EL (cell line): ENCODE results near the gene SLC17A9.
"Not testable (repeated sequence)": the region's sequence is repeated elsewhere in the genome, so short reads cannot be mapped to it uniquely, and the experiment has no call there.

Experiments
- DNase-seq: peaks from one replicate; pipeline ENCODE4 v3.0.0-alpha.2; 2016

SLC17A9 gene

DNA sequence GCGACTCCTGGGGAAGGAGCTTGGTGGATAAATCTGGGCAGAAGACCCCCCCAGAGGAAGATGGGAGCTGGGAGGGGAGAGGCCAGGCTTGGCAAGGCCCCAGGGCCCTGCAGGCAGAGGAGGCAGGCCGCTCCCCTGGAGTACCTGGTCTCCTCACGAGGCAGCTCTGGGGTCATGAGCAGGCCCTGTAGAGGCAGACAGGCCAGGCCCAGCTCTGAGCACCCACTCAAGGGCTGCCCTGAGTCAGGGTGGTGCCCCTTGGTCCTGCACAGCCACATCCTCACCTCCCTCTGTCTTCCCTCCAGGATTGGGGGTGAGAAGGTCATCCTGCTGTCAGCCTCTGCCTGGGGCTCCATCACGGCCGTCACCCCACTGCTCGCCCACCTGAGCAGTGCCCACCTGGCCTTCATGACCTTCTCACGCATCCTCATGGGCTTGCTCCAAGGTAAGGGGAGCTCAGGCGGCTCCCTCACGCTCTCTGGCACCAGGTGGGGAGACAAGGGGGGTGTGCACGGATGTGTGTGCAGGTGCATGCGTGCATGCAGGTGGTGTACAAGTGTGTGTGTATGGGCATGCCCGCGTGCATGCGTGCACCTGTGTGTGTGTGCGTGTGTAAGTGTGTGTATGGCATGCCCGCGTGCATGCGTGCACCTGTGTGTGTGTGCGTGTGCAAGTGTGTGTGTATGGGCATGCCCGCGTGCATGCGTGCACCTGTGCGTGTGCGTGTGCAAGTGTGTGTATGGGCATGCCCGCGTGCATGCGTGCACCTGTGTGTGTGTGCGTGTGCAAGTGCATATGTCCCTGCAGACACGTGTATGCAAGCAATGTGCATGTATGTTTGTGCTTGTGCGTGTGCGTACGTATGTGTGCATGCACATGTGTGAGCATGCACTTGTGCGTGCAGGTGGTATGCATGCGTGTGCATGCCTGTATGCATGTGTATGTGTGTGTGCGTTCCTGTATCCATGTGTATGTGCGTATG, 4.9 kb downstream of the SLC17A9 start:
- no peak for DNase-seq

DNA sequence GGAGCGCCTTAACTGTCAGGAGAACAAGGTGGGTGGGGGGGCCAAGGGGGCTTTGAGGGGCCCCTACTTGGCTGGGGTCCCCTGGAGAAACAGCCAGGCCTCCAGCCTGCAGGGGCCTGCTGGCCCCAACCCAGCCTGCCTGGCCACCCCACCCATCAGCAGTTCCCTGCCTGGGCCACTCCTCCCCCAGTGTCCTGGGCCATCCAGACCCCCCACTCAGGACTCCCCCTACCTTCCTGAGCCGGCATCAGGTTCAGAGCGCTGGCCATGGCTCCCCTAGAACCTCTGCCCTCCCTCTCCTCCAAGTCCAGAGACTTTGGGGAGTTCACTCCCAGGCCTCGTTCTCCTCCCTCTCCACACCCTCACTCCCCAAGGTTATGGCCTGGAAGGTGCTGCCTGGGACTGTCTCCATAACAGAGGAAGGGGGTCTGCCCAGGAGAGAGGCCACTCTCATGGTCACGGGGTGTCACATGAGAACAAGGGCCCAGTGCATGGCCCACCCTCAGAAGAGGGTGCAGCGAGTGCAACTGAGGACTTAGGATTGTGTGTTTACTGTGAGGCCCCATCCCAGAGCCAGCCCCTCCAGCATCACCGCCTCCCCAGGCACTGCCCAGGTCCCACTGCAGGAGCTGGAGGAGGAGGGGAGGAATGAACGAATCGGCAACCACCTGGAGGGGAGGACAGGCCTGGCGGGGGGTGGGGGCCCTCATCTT, 6.0 kb downstream of the SLC17A9 start:
- DNase-seq, result no peak

GRCh38 chr20:62959101-62959971, 6.8 kb downstream of the SLC17A9 start:
- no peak for DNase-seq

GRCh38 chr20:62959998-62960436, 7.5 kb downstream of the SLC17A9 start:
- no peak for DNase-seq

DNA sequence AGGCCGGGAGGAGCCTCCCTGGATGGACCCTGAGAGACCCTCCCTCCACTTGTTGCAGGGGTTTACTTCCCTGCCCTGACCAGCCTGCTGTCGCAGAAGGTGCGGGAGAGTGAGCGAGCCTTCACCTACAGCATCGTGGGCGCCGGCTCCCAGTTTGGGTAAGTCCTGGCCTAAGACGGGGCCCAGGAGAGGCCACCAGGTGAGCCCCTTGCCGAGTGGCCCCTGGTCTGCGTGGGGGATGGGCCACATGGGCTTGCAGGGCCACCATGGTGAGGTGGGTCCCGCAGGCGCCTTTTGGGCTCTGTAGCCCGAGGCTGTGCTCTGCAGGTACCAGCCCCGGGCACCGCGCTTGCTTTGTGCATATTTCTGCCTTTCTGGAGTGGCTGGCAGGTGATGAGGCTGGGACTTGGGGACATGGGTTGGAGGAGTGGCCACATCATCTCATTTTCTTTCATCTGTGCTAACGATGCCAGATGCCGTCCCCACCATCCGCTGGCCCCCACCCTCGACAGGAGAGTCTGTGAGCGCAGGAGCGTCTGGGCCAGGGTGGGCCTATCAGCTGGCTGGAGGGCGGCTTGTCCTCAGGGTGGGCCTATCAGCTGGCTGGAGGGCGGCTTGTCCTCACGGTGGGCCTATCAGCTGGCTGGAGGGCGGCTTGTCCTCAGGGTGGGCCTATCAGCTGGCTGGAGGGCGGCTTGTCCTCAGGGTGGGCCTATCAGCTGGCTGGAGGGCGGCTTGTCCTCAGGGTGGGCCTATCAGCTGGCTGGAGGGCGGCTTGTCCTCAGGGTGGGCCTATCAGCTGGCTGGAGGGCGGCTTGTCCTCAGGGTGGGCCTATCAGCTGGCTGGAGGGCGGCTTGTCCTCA, 8.2 kb downstream of the SLC17A9 start:
- not testable (repeated sequence) for DNase-seq

DNA sequence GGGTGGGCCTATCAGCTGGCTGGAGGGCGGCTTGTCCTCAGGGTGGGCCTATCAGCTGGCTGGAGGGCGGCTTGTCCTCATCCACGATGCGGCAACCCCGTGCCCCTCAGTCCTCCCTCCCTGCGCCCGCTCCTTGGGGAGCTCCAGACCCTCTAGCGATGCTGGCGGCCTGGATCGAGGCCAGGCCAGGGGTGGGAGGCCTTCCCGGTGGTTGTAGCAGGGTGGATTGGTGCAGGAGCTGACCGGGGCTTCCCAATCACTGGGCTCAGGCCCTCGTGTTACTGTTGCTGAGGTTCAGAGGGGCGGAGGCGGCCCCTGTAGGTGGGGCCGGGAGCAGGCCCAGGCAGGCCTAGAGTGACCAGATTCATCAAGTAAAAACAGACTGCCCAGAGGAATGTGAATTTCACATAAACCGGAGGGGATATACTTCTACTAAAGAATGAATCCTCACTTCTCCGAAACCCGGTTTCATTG, 8.8 kb downstream of the SLC17A9 start:
- DNase-seq, result no peak

- DNase-seq, result no peak
Measured at GRCh38 chr20:62961799-62962198, 9.3 kb downstream of the SLC17A9 start.

DNA sequence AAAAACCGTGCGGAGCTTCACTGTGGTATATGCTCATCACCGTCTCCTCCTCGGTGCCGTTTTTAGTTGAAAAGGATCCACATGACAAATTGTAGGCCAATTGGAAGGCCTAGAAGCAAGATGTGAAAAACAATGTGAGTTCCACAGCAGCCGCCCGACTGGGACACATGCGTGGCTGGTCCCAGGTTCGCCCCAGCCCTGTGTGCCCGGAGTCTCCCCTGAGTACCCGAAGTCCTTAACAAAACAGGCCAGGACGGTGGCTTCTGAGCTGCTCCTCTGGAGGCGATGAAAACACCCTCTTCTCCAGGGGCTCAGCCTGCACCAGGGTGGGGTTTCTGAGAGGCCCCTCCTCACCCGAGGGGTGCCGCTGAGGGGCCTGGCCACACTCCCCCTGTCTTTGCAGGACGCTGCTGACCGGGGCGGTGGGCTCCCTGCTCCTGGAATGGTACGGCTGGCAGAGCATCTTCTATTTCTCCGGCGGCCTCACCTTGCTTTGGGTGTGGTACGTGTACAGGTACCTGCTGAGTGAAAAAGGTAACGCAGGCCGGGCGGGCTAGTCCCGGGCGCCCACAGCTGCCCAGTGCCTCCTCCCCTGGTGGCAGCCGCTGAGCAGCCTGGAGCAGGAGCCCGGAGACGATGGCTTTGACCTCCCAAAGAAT, 9.8 kb downstream of the SLC17A9 start:
- DNase-seq, result no peak

DNA sequence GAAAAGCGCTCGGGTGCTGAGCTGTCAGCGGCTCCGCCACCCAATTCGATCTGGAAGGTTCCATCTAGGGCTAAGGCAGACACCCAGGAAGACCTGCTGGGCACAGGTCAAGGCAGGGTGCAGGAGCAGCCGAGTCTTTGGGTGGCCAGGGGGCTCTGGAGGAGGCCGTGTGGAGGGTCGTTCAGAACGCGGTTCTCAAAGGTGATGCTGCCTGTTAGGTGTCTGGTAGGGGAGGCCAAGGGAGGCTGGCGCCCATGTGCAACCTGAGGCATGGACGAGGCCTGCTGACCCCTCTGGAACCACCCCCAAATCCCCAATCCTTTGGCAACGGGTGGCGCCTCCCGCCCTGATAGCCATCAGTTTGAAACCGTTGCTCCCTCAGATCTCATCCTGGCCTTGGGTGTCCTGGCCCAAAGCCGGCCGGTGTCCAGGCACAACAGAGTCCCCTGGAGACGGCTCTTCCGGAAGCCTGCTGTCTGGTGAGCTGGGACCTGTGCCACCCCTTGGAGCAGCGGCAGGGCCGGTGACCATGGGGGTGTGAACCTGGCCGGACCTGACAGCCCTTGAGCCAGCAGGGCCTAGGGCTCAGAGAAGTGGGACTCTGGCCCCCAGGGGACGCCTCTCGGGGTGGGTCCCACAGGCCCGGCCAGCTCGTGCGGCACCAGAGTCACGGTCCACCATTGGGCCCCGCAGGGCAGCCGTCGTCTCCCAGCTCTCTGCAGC, 10.5 kb downstream of the SLC17A9 start:
- DNase-seq, result no peak

GRCh38 chr20:62963614-62964397, 11.3 kb downstream of the SLC17A9 start:
- no peak for DNase-seq

GRCh38 chr20:62964700-62965099, 12.2 kb downstream of the SLC17A9 start:
- DNase-seq, result no peak

GRCh38 chr20:62965363-62965771, 12.9 kb downstream of the SLC17A9 start:
- DNase-seq, result no peak

DNA sequence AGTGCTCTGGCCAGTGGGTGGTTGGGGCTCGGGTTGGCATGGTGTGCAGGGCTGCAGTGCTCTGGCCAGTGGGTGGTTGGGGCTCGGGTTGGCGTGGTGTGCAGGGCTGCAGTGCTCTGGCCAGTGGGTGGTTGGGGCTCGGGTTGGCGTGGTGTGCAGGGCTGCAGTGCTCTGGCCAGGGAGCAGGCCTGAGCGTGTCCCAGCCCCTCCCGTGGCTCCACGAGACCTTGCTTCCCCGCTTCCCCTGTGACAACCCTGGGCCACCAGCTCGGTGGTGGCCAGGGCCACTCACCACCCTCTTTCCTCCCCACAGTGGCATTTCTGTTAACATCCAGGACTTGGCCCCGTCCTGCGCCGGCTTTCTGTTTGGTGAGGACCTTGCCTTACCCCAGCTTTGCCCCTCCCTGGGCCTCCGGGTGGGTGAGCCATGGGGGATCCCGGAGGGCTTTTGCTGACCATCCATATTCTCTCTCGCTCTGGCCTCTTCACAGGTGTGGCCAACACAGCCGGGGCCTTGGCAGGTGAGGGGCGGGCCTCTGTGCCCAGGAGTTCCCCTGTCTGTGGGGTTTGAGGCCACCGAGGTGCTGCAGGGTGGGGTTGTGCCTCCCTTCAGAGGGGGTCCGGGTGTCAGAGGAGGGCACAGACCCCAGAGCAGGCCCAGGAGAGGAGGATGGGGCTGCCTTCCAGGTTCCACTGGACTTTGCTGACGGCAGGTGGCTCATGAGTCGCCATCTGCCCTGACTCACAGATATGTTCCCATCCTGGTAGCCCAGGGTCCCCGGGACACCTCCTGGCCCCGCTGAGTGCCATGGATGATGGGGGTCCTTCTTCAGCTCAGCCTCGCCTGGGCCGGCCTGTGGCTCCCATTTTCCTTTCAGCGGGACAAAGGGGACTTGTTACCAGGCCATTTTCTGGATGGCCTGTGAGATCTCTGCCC, 14.0 kb downstream of the SLC17A9 start:
- DNase-seq, result no peak

DNA sequence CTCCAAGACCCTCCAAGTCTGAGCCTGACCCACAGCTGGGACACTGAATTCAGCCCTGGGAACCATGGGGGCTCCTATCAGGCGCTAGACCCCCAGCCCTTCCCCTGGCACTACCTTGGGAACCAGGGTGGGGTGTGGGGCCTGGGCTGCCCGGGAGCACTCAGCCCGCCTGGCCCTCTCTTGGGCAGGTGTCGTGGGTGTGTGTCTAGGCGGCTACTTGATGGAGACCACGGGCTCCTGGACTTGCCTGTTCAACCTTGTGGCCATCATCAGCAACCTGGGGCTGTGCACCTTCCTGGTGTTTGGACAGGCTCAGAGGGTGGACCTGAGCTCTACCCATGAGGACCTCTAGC, 14.6 kb downstream of the SLC17A9 start:
- DNase-seq, result no peak

DNA sequence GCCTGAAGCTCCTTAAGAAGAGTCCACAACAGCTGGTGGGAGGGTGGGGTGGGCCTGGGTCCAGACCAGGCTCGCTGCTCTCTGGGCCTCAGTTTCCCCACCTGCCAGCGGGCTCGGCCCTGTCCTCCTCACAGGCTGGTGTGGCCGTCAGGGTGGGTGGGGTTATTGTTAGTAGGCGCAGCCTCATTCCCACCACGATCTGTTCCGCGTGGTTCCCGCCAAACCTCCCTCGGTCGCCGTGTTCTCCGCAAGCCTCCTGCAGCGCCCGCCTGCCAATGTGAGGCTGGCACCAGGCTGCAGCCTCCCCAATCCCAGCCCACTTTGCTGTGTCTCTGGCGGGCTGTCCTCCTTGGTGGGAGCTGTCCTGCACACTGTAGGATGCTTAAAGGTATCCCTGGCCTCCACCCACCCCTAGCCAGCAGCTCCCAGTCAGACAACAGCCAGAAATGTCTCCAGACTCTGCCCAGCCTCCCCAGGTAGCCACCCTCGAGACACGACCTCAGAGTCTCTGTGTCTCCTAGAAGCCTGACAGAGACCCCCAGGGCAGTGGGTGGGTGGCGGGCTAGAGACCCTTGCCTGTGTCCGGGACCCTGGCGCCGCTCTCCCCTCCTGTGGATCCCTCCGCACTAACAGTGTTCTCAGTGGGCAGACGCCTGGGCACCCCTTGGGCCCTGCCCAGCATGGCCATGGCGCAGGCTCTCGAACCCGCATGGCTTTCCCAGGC, 15.3 kb downstream of the SLC17A9 start:
- no peak for DNase-seq

DNA sequence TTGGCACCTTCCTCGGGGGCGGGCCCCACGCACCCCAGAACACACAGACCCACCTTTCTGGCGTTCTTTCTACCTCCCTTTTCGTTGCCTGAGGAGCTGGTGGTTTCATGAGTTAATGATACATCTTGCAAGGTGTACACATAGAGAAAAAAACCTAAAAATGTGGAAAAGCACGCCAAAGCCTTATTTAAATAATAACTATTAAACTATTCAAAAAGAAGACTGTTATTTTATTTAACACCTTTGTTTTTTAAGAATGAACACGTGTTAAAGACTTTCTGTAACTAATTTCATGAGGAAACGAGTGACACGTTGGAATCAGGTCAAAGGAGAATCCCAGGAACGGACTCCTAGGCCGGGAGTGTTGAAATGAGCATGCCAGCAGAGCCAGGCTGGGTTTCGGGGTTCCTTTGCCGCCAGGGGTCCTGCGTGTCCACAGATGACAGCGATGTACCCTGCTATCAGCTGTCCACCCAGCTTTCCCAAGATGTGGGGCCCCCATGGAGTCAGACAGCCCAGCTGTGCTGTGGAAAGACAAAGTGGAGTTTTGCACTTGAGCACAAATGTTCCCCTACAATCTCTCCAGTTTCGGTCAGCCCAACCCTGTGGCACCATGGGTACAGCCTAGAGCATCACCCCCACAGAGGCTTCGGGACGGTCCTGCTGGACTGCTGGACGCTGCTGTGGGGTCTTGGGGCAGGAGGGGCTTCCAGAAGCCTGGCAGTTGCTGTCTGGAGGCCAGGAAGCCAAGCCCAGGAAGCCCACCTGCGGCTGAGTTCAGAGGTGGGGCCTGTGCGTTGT, 16.1 kb downstream of the SLC17A9 start:
- no peak for DNase-seq

GRCh38 chr20:62969179-62969760, 16.8 kb downstream of the SLC17A9 start:
- no peak for DNase-seq
